ENCODE measurements around the gene TP53.
A peak's percentile ranks its signal among the peaks of the same experiment; 100 is the strongest.
"Not testable (repeated sequence)": the region's sequence is repeated elsewhere in the genome, so short reads cannot be mapped to it uniquely, and the experiment has no call there.

TP53 gene

GRCh38 chr17:7673239-7673638, 14.1 kb downstream of the TP53 start:
- DNase-seq (ENCODE audit: low read depth) = peak; percentile 27

- no peak for DNase-seq (ENCODE audit: low read depth)
These were observed 18.8 kb downstream of the TP53 start for GRCh38 chr17:7668482-7668881.

GRCh38 chr17:7667656-7668406, 19.5 kb downstream of the TP53 start:
- DNase-seq (ENCODE audit: low read depth) = no peak

DNA sequence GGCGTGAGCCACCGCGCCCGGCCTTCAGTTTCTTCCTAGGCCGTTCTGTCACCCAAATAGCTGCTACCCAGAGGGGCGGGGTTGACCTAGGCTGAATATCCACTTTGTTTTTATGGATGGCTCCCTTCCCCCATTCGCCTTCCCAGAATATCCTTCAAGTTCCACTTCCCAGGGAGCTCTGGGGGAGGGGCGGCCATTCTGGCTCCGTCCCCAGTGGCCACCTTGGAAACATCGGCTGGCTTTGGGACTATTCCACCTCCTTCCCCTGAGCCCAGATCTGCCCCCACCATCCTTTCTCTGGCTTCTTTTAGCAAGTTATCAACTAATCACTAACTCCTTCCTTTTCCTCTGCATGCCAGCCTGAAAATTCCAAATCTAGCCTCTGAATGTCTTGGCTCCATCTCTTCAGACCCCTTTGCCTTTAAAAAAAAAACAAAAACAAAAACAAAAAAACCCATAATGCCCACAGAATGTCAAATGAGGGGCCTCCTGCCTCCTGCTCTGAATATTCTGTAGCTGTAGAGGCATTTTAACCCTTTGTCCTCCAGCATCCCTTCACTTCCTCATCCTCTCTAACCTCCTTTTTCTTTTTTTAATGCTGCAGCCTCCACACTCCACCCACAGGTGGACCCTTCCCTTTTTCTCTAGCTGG, 30.2 kb downstream of the TP53 start:
- DNase-seq (ENCODE audit: low read depth) = no peak

DNA sequence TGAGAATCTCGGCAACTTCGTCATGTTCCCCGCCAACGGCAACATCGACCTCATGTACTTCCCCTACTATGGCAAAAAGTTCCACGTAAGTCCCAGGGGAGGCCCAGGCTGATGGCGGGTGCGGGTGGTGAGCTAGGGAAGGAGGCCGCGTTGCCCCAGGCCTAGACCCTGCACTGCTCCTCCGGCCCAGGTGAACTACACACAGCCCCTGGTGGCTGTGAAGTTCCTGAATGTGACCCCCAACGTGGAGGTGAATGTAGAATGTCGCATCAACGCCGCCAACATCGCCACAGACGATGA, 31.8 kb downstream of the TP53 start:
- no peak for DNase-seq (ENCODE audit: low read depth)

DNA sequence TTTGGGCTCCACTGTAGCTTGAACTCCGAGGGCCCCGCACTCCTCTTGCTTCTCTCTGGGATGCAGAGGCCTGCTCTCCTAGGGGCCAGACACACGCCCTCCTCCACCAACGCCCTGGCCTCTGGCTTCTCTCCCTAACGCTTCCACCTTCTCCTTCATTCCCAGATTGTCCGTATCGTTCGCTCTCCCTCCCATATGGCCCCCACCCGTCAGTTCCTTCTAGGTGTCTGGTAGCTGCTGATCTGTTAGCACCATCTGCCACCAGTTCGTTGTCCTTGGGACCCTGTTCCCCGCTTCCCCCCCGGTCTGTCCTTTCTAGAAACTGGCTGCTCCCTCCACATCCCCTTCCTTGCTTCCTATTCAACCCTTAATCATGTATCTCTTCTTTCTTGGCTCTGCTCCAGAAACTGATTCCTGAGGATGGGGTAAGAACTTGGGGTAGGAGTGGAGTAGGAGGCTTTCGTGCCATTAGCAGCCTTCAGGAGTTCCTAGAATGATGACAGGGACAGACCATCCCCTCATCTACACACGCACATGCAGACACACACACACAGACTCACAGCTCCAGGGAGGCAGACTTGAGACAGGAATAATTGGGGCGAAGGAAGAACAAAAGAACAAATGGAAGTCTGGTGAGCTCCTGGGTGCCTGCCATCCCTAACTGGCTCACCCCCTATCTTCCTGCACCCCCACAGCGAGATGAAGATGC, 32.3 kb downstream of the TP53 start:
- DNase-seq (ENCODE audit: low read depth) = no peak

DNA sequence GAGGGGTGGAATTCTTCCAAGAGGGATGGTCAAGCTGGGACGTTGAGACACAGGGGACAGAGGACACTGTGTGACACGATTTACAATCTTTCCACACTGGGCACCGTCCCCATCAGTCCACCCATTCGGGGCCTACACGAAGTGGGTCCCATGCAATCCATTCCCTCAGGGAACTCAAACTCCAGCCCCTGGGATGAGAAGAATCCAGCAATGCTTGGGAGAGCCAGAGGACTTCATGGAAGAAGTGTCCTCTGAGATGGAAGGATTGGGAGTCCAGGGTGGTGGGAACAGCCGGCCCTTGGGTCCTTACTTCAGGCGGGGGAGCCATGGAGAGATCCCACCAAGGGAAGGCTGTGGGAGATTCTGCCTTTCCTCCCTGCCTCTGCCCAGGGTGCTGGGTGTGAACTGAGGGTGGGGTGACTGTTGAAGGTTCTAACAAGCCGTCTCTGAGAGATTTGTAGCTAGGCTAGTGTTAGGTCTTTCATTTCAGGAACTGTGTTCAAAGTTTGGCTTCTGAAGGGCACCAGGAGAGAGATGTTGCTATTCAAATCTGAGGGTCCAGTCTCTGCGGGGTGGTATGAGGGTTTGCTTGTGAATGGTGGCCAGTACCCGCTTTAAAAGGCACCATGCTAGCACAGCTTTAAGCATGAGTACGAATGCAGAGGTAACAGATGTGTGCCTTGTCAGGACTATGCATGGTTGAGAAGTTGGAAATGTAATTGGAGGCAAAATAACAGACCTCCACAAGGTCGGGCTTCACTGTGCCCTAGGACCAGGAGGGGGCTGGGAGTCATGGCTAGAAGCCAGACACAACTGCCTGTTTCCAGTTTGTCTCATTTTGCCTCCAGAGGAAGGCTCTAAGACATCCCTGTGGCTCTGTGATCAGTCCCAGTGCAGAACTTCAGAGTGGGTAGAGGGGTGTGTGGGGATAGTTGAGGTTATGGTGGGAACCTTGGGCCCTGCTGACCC, 34.6 kb downstream of the TP53 start:
- no peak for DNase-seq (ENCODE audit: low read depth)

DNA sequence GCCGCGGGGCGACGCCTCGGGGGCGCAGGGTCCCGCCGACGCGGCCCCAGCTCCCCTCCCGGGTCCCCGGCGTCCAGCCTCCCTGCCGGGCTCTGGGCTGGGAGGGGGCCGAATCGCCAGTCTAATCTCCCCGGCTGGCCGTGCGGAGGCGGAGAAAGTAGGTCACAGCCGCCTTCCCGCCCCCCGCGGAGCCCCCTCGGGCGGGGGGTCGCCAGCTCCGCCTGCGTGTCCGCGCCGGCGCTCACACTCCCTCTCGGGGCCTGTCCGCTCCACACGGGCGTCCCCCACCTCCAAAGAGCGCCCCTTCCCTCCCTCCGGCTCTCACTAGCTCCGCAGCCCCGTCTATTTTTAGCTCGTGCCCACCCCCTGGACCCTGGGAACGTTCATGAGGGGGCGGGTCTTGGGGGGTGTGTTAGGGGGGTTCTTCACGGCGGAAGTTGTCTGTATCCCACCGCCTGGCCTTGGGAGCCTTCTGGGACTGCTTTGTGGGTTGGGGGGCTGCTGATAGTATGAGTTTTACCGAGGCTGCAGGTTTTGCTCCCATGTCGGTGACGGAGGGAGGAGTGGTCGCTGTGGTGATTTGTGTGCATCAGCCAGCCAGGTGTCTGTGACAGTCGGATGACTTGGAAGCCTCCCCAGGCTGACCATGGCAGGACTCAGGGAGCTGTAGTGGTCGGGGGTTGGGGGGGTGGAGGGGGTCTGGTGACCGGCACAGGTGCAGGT, 35.5 kb downstream of the TP53 start:
- DNase-seq (ENCODE audit: low read depth) = no peak

DNA sequence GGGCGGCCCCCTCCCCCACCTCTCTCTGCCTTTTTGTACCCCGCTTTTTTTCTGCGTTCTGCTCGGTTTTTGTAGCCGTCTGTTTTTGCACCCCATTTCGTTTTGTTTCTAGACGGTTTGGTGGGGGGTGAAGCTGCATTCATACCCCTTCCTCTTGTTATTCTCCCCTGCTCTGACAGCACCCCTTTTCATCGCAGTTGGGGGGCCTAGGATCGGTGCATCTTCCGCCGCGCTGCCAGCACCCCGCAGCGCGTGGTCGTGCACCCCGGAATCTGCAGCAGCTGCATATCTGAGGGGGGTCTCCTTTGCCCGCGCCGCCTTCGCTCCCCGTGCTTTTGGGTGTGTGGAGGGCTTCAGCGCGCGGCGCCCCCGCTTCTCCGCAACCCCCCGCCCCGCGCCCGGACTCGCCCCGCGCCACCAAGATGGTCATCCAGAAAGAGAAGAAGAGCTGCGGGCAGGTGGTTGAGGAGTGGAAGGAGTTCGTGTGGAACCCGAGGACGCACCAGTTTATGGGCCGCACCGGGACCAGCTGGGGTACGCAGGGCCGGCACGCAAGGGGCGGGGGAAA, 36.1 kb downstream of the TP53 start:
- no peak for DNase-seq (ENCODE audit: low read depth)

DNA sequence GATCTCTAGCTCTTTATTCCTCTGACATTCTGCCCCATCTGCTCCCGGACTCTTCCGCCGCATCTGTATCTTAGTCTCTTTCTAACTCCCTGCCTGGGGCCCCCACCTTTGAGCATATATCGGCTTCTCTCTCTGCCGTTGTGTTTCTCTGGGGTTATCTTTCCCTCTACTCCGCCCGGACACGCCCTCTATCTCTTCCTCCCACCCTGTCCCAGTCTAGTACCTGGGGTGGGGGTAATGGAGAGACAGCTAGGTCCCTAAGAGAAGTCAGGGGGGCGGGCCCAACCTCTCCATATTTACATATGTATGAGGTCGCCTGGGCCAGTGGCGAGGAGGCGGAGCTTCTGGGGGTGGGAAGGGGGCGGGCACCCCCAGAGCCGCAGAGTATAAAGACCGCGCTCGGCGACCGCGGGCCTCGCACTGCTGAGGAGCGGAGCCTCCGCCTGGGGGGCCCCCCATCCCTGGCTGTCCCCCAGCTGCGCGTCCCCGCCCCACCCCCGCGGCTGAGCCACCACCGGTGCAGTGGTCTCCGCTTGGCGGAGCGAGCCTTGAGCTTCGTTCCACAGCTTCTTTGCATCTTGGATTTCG, 36.7 kb downstream of the TP53 start, which contains the start of gene ATP1B2:
Gene ATP1B2, plus strand, starts transcription at position 418 of the 588 bp plus-strand sequence. CDS start 593 bp downstream, outside the sequence.
- DNase-seq (ENCODE audit: low read depth) = peak; percentile 61

DNA sequence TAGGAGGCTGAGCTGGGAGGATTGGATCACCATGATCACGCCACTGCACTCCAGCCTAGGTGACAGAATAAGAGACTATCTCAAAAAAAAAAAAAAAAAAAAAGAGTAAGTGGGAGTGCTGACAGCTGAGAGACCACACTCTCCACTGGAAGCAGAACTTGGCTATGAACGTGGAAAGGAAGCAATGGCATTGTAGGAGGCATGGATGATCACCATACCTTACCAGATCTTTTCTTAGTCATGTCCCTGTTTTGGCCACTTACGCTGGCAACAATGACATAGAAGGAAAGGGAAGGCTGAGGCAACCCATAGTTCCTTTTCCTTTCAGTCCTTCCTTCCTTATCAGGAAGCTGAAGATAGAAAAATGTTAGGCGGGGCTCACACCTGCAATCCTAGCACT, 40.3 kb downstream of the TP53 start:
- DNase-seq (ENCODE audit: low read depth) = no peak

DNA sequence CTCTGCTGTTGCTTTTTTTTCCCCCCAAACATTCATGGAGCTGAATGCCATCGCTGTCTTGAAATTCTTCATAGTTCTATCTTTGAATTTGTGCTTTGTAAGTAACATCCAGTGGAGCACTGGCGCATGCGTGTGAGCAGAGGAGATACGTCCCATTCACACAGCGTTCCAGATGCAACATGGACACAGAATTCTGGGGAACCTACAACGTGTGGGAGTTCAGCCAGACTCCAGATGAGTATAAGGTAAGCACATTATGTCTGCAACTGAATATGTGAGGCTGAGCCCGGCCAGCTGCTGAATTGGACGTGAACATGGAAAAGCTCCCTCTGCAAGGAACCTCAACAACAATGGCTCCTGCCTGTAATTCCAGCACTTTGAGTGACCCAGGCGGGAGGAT, 40.8 kb downstream of the TP53 start:
- no peak for DNase-seq (ENCODE audit: low read depth)

GRCh38 chr17:7644775-7645174, 42.5 kb downstream of the TP53 start:
- DNase-seq (ENCODE audit: low read depth) = no peak

DNA sequence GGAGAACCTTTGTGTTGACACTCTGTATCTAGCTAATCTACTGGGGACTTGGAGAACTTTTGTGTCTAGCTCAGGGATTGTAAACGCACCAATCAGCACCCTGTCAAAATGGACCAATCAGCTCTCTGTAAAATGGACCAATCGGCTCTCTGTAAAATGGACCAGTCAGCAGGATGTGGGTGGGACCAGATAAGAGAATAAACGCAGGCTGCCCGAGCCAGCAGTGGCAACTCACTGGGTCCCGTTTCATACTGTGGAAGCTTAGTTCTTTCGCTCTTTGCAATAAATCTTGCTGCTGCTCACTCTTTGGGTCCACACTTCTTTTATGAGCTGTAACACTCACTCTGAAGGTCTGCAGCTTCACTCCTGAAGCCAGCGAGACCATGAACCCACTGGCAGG, 45.7 kb downstream of the TP53 start:
- not testable (repeated sequence) for DNase-seq (ENCODE audit: low read depth)

DNA sequence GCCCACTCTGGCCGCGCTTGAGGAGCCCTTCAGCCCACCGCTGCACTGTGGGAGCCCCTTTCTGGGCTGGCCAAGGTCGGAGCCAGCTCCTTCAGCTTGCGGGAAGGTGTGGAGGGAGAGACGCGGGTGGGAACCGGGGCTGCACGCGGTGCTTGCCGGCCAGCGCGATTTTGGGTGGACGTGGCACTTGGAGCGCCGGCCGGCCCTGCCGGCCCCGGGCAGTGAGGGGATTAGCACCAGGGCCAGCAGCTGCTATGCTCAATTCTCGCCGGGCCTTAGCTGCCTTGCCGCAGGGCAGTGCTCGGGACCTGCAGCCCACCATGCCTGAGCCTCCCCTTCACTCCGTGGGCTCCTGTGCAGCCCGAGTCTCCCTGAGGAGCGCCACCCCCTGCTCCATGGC, 46.5 kb downstream of the TP53 start:
- no peak for DNase-seq (ENCODE audit: low read depth)

- DNase-seq (ENCODE audit: low read depth) = no peak
These were observed 51.1 kb downstream of the TP53 start for GRCh38 chr17:7636163-7636562.

GRCh38 chr17:7634384-7634783, 52.9 kb downstream of the TP53 start:
- no peak for DNase-seq (ENCODE audit: low read depth)

DNA sequence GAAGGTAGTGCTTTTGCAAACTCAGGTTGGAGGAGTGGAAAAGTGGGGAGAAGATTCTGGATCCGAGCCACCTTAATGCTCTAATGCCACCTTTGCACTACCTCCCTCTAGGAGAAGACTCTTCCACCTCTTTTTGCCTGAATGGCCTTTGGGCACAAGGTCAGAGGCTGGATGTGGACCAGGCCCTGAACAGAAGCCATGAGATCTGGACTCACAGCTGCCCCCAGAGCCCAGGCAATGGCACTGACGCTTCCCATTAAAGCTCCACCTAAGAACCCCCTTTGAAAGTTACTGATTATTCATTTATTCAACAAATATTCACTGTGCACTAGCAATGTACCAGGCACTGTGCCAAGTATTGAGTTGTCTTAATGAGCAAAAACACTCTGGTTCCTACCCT, 54.2 kb downstream of the TP53 start:
- no peak for DNase-seq (ENCODE audit: low read depth)

- no peak for DNase-seq (ENCODE audit: low read depth)
These were observed 54.8 kb downstream of the TP53 start for GRCh38 chr17:7632492-7632894.
